HG03097 (cell line): Measurements from ENCODE around the gene PSMD2.

ENCODE experiments used
- ATAC-seq: cut with Tn5 transposase; IDR thresholded peaks from one replicate; pipeline ENCODE4 v1.9.1; 2021; ENCODE audit not compliant: unreplicated experiment, low FRiP score

PSMD2 gene

DNA sequence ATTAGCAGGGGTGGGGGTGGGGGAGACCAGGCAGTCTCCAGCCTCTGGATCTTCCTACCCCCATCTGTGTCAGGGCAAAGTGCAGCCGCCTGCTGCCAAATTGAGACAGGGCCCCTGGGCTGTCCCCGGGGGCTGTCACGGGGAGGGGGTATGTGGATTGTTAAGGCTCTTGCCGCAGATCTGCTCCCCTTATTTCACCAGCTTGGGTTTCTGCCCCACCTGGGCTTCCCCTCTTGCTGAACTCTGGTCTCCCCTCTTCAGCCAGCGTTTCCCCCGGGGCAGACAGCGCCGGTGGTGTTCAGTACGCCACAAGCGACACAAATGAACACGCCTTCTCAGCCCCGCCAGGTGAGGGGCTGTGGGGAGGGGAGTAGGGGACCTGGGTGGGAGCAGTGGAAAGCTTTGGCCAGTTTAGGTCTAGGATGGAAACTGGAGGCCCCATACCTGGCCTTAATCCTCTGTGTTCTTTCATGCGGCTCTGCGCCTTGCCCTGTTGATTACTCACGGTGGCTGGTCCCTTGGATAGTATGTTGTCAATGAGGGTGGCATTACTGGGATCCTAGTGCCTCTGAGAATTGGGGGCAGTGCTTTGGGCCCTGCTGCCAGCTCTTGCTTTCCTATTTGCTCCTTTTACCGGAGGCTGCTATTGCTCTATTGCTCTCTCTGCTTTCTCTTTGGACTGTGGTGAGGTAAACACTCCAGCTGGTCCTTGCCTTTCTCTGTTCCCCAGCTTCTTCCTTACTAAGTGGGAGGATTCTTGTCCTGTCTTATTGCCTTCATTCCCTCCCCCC, 17.0 kb downstream of the PSMD2 start:
- ATAC-seq: no peak

GRCh38 chr3:184316792-184317191, 17.8 kb downstream of the PSMD2 start:
- ATAC-seq: no peak

GRCh38 chr3:184317201-184317600, 18.2 kb downstream of the PSMD2 start:
- ATAC-seq: no peak

GRCh38 chr3:184320104-184320445, 21.0 kb downstream of the PSMD2 start:
- no peak for ATAC-seq

- no peak for ATAC-seq
Observed at GRCh38 chr3:184321666-184322065, 22.6 kb downstream of the PSMD2 start.

DNA sequence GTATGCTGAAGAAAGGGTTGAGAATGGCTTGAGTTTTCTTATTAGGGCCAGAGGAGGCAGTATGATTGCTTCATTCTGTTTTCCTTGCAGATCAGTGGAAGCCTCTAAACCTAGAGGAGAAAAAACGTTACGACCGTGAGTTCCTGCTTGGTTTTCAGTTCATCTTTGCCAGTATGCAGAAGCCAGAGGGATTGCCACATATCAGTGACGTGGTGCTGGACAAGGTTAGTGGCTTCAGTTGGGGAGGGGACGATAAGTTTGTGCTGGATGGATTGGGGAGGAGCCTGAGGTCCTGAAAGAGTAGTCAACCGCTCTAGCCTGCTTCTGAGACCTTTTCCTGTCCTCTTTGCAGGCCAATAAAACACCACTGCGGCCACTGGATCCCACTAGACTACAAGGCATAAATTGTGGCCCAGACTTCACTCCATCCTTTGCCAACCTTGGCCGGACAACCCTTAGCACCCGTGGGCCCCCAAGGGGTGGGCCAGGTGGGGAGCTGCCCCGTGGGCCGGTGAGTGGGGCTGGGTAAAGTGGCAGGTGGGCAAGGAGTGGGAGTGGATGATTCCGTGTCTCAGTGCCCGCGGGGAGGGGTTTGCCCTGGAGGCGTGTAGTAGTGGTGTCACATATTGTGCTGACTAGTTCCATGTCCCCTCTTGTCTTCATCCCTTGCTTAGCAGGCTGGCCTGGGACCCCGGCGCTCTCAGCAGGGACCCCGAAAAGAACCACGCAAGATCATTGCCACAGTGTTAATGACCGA, 23.9 kb downstream of the PSMD2 start:
- no peak for ATAC-seq

GRCh38 chr3:184323696-184324095, 24.7 kb downstream of the PSMD2 start:
- no peak for ATAC-seq

- no peak for ATAC-seq
Observed at GRCh38 chr3:184325269-184325668, 26.2 kb downstream of the PSMD2 start.

- no peak for ATAC-seq
Observed at GRCh38 chr3:184325715-184326369, 26.8 kb downstream of the PSMD2 start.

DNA sequence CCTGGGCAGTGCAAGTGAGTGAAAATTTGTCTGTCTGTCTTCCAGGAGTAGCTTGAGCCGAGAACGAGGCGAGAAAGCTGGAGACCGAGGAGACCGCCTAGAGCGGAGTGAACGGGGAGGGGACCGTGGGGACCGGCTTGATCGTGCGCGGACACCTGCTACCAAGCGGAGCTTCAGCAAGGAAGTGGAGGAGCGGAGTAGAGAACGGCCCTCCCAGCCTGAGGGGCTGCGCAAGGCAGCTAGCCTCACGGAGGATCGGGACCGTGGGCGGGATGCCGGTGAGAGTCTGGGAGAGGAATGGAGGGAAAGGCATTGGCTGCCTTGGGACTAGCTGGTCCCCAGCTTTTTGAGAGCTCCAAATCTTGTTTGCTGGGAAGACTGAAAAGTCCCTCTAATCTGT, 28.1 kb downstream of the PSMD2 start:
- no peak for ATAC-seq

DNA sequence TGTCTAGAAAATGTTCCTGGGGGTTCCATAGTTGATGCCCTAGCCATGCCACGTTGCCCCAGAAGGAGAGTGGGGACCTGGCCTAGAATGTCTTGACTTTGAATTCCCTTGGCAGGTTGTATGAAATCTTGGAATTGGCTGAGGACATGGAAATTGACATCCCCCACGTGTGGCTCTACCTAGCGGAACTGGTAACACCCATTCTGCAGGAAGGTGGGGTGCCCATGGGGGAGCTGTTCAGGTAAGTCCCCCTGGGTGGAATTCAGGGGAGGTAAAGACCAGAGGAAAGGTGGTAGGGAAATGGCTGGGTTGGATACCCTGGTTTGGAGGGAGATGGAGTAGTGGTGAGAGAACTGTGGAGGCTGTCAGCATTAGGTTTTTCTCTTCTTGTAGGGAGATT, 29.5 kb downstream of the PSMD2 start:
- no peak for ATAC-seq

DNA sequence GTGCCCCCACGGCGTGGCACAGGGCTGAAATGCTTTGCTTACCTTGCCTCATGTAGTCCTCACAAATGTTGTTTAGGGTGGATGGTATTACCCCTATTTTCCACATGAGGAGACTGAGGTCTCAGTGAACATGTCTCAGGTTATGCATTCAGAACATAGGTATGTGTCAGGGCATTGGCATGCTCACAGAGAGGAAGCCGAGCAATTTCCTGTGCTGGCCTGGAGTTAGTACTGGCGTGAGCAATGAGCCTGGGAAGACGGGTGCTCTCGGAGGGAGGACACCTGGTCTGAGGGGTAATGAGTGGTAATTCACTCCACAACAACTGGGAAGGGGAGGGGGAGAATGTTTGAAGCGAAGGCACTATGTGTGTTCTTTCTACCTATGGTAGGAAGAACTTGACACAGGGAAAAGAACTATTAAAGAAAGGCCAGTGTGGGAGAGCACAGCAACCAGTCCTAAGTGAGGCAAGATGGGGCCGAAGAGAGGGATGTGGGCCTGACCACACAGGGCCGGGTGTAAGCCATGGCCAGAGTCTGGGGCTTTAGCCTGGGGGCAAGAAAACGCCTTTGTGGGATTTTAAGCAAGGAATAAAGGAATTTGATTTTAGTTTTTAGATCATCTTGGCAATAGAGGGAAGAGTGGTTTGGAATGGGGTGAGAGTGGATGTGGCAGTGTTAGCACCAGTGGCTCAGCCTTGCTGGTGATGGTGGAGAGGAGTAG, 33.5 kb downstream of the PSMD2 start:
- ATAC-seq: no peak

DNA sequence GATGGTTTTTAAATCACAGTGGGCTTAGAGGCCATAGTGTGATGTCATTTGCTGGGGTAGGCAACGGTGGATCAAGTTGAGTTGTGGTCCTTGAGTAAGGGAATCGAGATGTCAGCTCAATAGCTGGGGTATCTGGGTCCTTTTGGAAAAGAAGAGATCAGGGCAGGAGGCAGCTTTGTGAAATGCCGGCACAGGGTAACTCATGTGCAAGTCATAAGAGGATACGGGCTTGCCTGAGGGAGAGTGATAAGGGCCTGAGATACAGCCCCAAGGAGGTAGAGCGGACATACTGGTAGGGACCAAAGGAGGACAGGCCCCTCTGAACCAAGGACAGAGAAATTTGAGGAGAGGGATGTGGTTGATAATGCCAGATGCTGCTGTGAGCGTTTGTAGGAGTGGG, 34.1 kb downstream of the PSMD2 start:
- no peak for ATAC-seq

DNA sequence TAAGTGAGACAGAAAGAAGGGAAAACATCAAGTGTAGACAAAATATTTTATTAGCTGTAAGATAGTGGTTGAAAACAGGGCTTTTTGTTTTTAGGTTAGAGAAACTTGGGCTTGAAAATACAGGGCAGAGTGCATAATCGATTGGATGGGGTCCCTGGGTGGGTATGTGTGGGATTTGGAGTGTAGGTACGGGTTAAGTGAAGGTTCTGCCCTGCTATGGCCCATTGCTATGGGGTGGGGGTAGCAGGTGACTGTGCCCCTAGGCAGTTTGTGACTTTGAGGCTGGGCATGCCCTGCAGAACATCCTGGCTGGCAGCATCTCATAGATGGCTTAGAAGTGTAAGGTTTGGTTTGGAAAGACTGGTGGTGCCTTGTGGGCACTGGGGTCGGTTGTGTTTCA, 34.7 kb downstream of the PSMD2 start:
- ATAC-seq: no peak

DNA sequence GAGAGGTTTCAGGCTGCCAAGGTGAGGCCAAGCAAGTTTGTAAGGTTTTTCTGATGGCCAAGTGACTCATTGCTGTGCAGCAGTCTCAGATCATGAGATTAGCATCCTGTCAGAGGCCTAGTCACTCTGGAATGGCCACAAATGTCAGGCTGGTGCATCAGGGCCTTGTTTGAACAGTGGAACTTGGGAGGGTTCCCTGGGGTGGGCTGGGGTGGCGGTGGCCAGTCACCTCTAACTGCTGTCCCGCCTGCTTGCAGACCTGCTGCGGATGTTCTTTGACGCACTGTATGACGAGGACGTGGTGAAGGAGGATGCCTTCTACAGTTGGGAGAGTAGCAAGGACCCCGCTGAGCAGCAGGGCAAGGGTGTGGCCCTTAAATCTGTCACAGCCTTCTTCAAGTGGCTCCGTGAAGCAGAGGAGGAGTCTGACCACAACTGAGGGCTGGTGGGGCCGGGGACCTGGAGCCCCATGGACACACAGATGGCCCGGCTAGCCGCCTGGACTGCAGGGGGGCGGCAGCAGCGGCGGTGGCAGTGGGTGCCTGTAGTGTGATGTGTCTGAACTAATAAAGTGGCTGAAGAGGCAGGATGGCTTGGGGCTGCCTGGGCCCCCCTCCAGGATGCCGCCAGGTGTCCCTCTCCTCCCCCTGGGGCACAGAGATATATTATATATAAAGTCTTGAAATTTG, 35.6 kb downstream of the PSMD2 start:
- no peak for ATAC-seq

DNA sequence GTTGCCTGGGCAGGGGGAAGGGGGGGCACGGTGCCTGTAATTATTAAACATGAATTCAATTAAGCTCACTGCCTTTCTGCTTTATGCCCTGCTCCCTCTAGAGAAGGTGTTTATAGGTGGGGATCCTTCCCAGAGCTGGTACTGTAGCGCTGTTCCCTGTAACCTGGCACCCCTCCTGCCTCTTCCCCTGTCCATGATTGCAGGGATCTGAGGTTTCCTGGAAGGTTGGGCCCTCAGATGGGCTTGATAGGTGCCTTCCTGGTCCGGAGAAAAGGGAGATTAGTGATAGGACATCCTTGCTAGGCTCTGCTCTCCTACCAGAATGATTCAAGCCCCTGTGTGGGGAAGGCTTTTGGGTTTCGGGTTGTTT, 36.2 kb downstream of the PSMD2 start:
- no peak for ATAC-seq

- no peak for ATAC-seq
Observed at GRCh38 chr3:184335661-184336546, 36.9 kb downstream of the PSMD2 start.

- no peak for ATAC-seq
Observed at GRCh38 chr3:184336547-184337398, 37.7 kb downstream of the PSMD2 start.

DNA sequence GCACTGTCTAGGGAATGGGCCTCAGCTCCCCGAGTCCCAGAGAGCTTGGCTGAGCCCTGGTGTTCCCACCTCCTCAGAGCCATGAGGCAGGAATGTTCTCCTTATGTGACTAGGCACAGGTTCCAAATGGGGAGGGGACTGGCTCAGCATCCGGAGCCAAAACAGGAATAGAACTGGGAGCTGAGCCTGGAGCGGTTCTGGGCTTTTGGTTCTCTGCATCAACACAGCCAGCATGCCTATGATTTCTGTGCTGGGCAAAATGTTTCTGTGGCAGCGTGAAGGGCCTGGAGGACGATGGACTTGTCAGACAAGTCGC, 38.3 kb downstream of the PSMD2 start, which contains the start of gene FAM131A:
FAM131A (plus strand) TSS at position 202 of the 316 bp plus-strand sequence; CDS start at position 233, 31 bp downstream.
- ATAC-seq: no peak
